SIG-M5 (cell line): ENCODE data around the gene ANKS1A.

Experiments used
- DNase-seq: peaks from one replicate; lab custom pipeline; 2025; lab: John Stamatoyannopoulos, UW

Gene ANKS1A

GRCh38 chr6:35071347-35071994, 182.4 kb downstream of the ANKS1A start:
- DNase-seq = no peak

- no peak for DNase-seq
Observed at GRCh38 chr6:35072051-35072697, 183.1 kb downstream of the ANKS1A start.

GRCh38 chr6:35072698-35073055, 183.6 kb downstream of the ANKS1A start:
- no peak for DNase-seq

GRCh38 chr6:35073211-35073610, 184.2 kb downstream of the ANKS1A start:
- DNase-seq = no peak

- no peak for DNase-seq
Observed at GRCh38 chr6:35073766-35074471, 184.9 kb downstream of the ANKS1A start.

- DNase-seq = no peak
Observed at GRCh38 chr6:35076997-35077712, 188.1 kb downstream of the ANKS1A start.

GRCh38 chr6:35077713-35078105, 188.7 kb downstream of the ANKS1A start:
- DNase-seq = no peak

GRCh38 chr6:35078226-35078850, 189.3 kb downstream of the ANKS1A start:
- DNase-seq = no peak

- DNase-seq = no peak
Observed at GRCh38 chr6:35078896-35079295, 189.8 kb downstream of the ANKS1A start.

GRCh38 chr6:35079311-35080000, 190.4 kb downstream of the ANKS1A start:
- DNase-seq = no peak

- DNase-seq = no peak
Observed at GRCh38 chr6:35080016-35080680, 191.1 kb downstream of the ANKS1A start.

- DNase-seq = no peak
Observed at GRCh38 chr6:35080821-35081425, 191.9 kb downstream of the ANKS1A start.

- DNase-seq = peak; percentile 15
Observed at GRCh38 chr6:35081426-35081851, 192.4 kb downstream of the ANKS1A start.

- DNase-seq = no peak
Observed at GRCh38 chr6:35082046-35082732, 193.1 kb downstream of the ANKS1A start.

GRCh38 chr6:35082733-35083403, 193.8 kb downstream of the ANKS1A start:
- DNase-seq = no peak

GRCh38 chr6:35083507-35083906, 194.5 kb downstream of the ANKS1A start:
- no peak for DNase-seq

GRCh38 chr6:35084041-35084491, 195.0 kb downstream of the ANKS1A start:
- DNase-seq = no peak

GRCh38 chr6:35084511-35085203, 195.6 kb downstream of the ANKS1A start:
- DNase-seq = no peak
